Skeletal muscle cell (primary cell): ENCODE results near the gene NUDT4.
"Not testable (repeated sequence)": the region's sequence is repeated elsewhere in the genome, so short reads cannot be mapped to it uniquely, and the experiment has no call there.

ENCODE experiments used
- DNase-seq: peaks from one replicate; pipeline ENCODE4 v3.0.0-alpha.2; 2010; ENCODE audit warnings: low read depth
- H3K4me3 ChIP-seq: 2 replicates; pipeline ENCODE4 v1.5.1; 2011; ENCODE audit warnings: low read depth, mild to moderate bottlenecking, control low read depth, low read length, moderate library complexity

The NUDT4 gene

DNA sequence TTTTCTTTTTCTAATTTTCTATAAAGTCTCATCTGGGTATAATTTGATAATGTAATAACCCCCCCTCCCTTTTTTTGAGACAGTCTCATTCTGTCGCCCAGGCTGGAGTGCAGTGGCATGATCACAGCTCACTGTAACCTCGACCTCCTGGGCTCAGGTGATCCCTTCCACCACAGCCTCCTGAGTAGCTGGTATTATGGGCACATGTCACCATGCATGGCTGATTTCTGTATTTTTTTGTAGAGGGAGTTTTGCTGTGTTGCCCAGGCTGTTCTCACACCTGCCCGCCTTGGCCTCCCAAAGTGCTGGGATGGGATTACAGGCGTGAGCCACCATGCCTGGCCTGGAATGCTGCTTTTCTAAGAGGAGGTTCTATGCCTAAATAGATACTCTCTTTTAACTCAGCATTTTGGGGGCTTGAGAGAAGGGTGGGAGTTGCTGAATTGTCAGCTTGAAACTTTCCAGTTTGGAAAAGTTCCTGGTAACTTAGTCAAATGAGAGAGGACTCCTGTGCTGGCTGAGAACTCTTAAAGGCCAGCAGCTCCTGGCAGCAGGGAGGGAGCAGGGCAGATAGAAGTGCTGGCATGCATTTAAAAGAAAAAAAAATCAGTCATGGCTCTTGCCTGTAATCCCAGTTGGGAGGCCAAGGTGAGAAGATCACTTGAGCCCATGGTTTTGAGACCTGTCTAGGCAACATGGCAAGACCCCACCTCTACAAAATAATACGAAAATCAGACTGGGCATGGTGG is 13.0 kb downstream of the NUDT4 start:
- DNase-seq, result no peak
- H3K4me3 ChIP-seq, result no peak overlapping the region

GRCh38 chr12:93393425-93393824 is 15.7 kb downstream of the NUDT4 start:
- no peak overlapping the region for H3K4me3 ChIP-seq
- no peak for DNase-seq

DNA sequence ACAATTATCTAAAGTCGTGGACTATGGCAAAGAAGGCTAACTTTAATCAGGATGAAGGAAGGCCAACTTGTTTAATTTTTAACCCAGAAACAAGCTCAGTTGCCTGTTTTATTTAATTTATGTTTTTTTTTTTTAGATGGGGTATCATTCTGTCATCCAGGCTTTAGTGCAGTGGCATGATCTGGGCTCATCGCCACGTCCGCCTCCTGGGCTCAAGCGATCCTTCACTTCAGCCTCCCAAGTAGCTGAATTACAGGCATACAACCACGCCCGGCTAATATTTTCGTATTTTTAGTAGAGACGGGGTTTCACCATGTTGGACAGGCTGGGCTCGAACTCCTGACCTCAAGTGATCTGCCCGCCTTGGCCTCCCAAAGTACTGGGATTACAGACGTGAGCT is 19.7 kb downstream of the NUDT4 start:
- no peak overlapping the region for H3K4me3 ChIP-seq
- DNase-seq, result no peak

GRCh38 chr12:93399183-93399863 is 21.6 kb downstream of the NUDT4 start:
- DNase-seq, H3K4me3 ChIP-seq: not testable (repeated sequence)

DNA sequence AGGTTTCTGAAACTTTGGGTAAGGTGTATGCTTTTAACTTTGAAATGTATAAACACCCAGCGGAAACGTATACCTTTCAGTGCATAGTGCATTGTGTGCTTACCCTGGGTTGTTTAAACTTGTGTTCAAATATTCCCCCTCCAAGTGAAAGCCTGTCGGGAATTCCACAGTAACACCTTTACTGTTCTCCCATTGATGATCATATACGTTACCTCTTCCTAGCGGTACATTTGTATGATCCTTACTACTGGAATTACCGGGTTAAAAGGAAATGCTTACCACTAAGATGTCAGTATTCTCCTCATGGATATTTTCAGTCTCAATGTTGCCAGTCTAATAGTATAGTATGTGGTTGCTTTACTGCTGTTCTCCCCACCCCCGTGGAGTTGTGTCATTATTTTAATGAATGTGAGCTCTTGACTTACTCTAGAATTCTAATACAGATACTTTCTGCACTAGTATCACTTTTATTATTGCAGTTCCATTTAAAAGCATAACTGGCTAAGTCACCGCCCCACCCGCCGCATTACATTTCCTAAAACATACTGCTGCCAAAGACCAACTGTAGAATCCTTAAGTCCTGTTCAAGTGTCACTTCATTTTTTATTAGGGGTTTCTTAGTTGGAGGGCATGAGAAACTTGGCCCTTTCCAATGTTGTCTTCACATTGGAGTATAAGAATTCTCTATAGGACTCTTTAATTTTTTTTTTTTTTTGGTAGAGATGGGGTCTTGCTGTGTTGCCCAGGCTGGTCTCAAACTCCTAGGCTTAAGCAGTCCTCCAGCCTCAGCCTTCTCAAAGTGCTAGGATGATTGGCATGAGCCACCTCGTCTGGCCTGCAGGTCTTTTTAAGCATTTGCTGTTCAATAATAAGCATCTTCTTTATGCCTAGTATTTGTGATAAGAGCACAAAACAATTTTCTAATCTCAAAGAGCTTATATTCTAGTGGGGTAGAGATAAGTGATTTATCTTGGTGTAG is 24.9 kb downstream of the NUDT4 start:
- H3K4me3 ChIP-seq, result no peak overlapping the region
- DNase-seq, result no peak

- H3K4me3 ChIP-seq, result no peak overlapping the region
- no peak for DNase-seq
Measured at GRCh38 chr12:93403988-93404803, 26.5 kb downstream of the NUDT4 start.

DNA sequence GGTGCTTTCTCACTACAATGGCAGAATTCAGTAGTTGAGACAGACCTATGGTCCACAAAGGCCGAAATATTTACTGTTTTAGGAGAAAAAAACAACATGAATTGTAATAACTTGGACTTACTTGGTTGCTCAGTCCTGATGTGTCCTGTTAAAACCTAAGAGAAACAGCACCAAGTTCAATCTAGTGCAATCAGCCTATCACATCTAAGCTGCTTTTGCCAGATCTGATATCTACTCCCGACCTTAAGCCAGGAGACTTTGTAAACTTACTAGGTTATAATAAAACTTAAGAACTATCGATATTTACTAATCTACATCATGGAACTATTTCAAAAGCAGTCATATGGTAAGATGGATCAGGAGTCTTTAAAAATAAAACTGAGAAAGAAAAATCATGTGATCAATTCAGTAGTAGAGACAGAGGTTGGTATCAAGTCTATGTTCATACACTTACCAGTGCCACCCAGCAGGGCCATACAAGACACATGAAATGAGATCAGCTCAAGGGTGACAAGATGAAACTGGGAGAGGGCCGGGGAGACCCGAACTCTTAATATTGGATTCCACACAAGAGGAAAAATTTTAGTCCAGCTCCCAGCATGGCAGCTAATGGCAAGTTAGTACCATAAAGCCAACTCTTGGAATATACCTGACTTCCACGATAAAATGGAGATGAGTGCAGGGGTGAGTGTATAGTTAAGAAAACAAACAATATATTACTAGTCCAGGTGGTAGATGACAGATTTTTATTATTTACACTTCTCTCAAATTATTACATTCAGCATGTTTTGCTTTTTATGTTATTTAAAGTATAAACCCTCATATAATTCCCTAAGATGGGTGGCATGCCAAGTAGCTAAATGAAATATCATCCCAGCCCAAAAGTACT is 27.5 kb downstream of the NUDT4 start:
- no peak overlapping the region for H3K4me3 ChIP-seq
- no peak for DNase-seq

GRCh38 chr12:93407054-93407962 is 29.6 kb downstream of the NUDT4 start:
- H3K4me3 ChIP-seq, result no peak overlapping the region
- no peak for DNase-seq

DNA sequence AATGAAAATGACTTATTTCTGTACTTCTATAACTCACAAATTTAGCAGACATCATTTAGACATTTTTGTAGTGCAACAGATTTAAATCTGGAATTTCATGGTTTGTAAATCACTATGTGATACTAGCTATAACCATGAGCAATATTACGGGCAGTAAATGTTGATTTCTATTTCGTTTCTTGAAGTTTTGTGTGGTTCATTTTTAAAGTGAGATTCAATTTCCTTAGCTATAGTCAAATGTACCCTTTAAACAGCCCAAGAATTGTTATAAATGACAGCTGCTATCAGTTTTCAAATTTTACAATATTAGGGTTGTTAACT is 30.2 kb downstream of the NUDT4 start:
- H3K4me3 ChIP-seq, result no peak overlapping the region
- no peak for DNase-seq

DNA sequence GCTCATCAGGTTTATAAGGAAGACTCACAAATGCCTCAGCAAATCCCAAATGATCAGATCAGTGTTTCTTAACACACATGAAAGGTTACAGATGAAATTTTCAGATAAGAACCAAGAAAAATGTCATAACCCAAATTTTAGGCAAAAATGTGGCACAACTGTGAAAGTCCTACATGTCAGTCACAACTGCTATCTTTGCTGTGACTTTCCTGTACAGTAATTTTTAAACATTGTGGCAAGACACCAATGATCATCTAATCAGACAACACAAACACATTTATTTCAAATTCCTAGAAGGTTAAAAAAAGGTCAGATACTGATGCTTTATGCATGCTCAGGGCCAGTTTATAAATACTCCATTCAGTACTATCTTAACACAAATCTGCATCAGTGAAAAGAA is 31.1 kb downstream of the NUDT4 start:
- DNase-seq, result no peak
- no peak overlapping the region for H3K4me3 ChIP-seq

- not testable (repeated sequence) for H3K4me3 ChIP-seq, DNase-seq
Measured at GRCh38 chr12:93409343-93410187, 31.8 kb downstream of the NUDT4 start.

DNA sequence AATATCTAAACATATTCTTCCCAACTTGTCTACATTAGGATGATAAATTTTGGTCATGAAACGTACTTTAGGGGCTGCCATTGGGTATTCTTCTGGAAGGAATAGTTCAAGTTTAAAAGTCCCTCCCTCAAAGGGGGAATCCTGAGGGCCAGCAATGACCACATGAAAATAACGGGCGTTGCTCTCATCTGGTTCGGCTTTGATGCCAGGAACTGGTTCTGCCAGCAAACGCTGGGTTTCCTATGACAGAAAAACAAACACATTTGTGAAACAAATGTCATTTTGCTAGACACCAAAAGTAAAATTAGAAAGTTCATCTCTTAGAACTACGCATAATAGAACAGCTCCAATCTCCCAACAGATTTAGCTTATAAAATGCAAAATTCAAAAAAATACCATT is 33.3 kb downstream of the NUDT4 start:
- DNase-seq, H3K4me3 ChIP-seq: not testable (repeated sequence)

DNA sequence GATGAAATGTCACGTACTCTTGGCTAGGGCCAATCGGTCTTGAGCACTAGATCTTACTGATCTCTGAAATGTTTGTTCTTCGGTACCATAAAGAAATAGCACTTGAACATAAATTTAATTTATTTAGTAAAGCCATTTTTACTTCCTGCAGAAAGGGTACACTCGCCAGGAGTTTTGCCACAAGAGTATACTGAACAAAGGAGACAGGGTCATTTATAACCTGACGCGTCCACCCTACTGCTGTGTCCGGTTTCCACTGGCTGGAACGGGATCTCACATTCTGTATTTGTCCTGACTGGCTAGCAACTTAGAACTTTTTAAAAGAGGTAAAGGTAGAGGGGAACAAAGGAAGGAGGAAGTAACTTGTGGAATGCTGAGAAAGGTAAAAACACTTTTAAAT is 34.7 kb downstream of the NUDT4 start:
- not testable (repeated sequence) for DNase-seq, H3K4me3 ChIP-seq

- no peak overlapping the region for H3K4me3 ChIP-seq
- DNase-seq, result no peak
Measured at GRCh38 chr12:93413064-93413463, 35.3 kb downstream of the NUDT4 start.

GRCh38 chr12:93415723-93416464 is 38.2 kb downstream of the NUDT4 start:
- no peak for DNase-seq
- H3K4me3 ChIP-seq, result no peak overlapping the region

DNA sequence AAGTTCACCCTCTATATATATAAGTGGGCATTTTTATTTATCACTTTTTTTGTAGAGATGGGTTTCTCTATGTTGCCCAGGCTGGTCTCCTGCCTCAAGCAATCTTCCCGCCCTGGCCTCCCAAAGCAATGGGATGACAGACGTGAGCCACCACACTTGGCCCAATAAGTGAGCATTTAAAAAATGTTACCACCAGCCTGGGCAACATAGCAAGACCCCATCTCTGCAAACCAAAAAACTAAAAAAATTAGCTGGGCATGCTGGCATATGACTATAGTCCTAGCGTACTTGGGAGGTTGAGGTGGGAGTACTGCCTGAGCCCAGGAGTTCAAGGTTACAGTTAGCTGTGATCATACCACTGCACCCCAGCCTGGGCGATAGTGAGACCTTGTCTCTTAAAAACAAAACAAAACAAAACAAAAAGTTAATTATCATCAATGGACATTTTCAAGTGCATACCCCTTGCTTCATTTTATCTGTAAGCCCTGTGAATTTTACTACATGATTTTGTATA is 40.3 kb downstream of the NUDT4 start:
- DNase-seq, result no peak
- no peak overlapping the region for H3K4me3 ChIP-seq
